GM23248 (cell line): Measurements from ENCODE around the gene SYNDIG1. TPM values are rescaled to one million over a fixed set of nuclear protein-coding genes. Genes with fewer than 3 reads are reported as not detected.

ENCODE experiments used
- DNase-seq: peaks from one replicate; pipeline ENCODE4 v3.0.0-alpha.2; 2015
- H2AFZ ChIP-seq: fragments of 200-600 bp; sonication (generic); 2 replicates; pipeline ENCODE4 v1.6.1; 2016; ENCODE audit warnings: antibody characterized with exemption
- H3F3A ChIP-seq: fragments of 200-600 bp; sonication (generic); 2 replicates; pipeline ENCODE4 v1.6.1; 2016; ENCODE audit warnings: mild to moderate bottlenecking, antibody characterized with exemption, mixed run types; ENCODE audit not compliant: insufficient read depth
- H3K27ac ChIP-seq: fragments of 200-600 bp; sonication (generic); 2 replicates; pipeline ENCODE4 v1.5.1; 2016; ENCODE audit warnings: mild to moderate bottlenecking
- H3K27me3 ChIP-seq: fragments of 200-600 bp; sonication (generic); replicated peaks from 2 replicates; pipeline ENCODE4 v1.6.1; 2016; ENCODE audit warnings: mild to moderate bottlenecking; ENCODE audit not compliant: insufficient read depth
- H3K36me3 ChIP-seq: fragments of 200-600 bp; sonication (generic); 2 replicates; pipeline ENCODE4 v1.6.1; 2016; ENCODE audit warnings: low read depth, mild to moderate bottlenecking
- H3K4me1 ChIP-seq: fragments of 200-600 bp; sonication (generic); 2 replicates; pipeline ENCODE4 v1.6.1; 2016; ENCODE audit warnings: mild to moderate bottlenecking; ENCODE audit not compliant: insufficient read depth
- H3K4me2 ChIP-seq: fragments of 200-600 bp; sonication (generic); one replicate; pipeline ENCODE4 v1.6.1; 2016; ENCODE audit warnings: mild to moderate bottlenecking; ENCODE audit not compliant: unreplicated experiment
- H3K4me3 ChIP-seq: fragments of 200-600 bp; sonication (generic); 2 replicates; pipeline ENCODE4 v1.5.1; 2016; ENCODE audit warnings: mild to moderate bottlenecking
- H3K79me2 ChIP-seq: fragments of 200-600 bp; sonication (generic); 2 replicates; pipeline ENCODE4 v1.6.1; 2016; ENCODE audit warnings: mild to moderate bottlenecking; ENCODE audit not compliant: insufficient read depth
- H3K9ac ChIP-seq: fragments of 200-600 bp; sonication (generic); 2 replicates; pipeline ENCODE4 v1.6.1; 2016; ENCODE audit warnings: mild to moderate bottlenecking
- H3K9me2 ChIP-seq: fragments of 200-600 bp; sonication (generic); 2 replicates; pipeline ENCODE4 v1.6.1; 2016; ENCODE audit warnings: mixed run types, mild to moderate bottlenecking, moderate library complexity; ENCODE audit not compliant: insufficient read depth
- H3K9me3 ChIP-seq: fragments of 200-600 bp; sonication (generic); one replicate; pipeline ENCODE4 v1.6.1; 2017; ENCODE audit warnings: low read depth
- H4K20me1 ChIP-seq: fragments of 200-600 bp; sonication (generic); 2 replicates; pipeline ENCODE4 v1.6.0; 2016; ENCODE audit not compliant: insufficient read depth
- EZH2 ChIP-seq: fragments of 200-600 bp; sonication (generic); IDR thresholded peaks from 2 replicates; pipeline ENCODE4 v1.6.1; 2018; ENCODE audit warnings: antibody characterized with exemption, mild to moderate bottlenecking; ENCODE audit not compliant: insufficient read depth, poor library complexity, severe bottlenecking
- EZH2phosphoT487 ChIP-seq: fragments of 200-600 bp; sonication (generic); IDR thresholded peaks from 2 replicates; pipeline ENCODE4 v1.6.1; 2018; ENCODE audit warnings: antibody characterized with exemption, moderate library complexity, mild to moderate bottlenecking, low read depth; ENCODE audit not compliant: insufficient read depth
- WGBS, 2 experiments: methylation state at CpG; one replicate each; pipeline ENCODE4 v1.1.6; 2015 to 2017; ENCODE audit warnings: low lambda C conversion rate in 2 of 2, low coverage in 1 of 2; ENCODE audit errors: missing lambda C conversion rate in 2 of 2; 5-methylcytosine and 5-hydroxymethylcytosine counted together
- in situ Hi-C: fragments of 300-500 bp; cut with MboI; formaldehyde crosslinking; loops from 2 replicates; pipeline ENCODE4 v1.15.0; 2020
- polyA plus RNA-seq: library from polyadenylated mRNA; unstranded; fragments of >200 nt; fragmentation: Nextera tagmentation; extraction: Ambion mirVana; gene quantifications from 2 replicates; pipeline ENCODE4 v1.2.1, GENCODE V29; 2016
- total RNA-seq: library from RNA; depleted of rRNA; stranded (reverse); fragments of >200 nt; shearing (Covaris generic); gene quantifications from 2 replicates; pipeline ENCODE4 v1.2.3, GENCODE V29; 2014

The SYNDIG1 gene
- total and polyA plus RNA-seq, 2 experiments from 2014 or later, result 1.6 to 2.6 TPM

DNA sequence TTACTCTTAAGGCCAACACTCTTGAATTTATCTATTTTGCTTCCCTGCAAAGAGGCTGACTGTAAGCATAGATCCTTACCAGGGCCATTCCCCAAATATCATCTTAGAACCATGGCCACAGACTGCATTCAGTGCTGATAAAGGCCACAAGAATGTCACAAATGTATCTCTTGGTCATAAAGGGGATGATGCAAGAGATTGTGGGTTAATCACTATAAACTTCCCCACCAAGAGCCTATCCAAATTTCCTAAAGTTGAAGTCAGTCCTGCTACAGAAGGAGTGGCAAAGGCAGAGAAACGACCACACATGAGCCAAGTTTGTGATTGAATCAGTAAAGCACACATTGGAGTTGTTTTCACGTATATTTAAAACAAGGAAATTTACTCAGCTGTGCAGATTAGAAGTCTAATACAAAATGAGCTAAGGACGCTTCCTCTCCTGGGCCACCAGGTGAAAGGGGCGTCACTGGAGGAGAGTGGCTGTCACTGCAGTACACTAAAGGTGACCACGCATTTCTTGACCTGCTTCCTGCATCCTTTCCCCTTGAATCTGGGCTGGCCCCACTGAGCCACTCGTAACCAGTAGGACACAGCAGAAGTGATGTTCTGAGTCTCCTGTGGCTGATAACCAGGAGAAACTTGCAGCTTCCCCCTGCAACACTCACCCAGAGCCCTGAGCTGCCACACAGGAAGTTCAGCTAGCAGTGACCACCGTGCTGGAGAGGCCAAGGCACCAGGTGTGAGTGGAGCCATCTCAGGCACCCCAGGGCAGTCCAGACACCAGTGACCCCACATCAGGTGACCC lies 181.9 kb downstream of the SYNDIG1 start:
- H3K4me2 ChIP-seq, result peak overlapping the region; percentile 46
- no peaks in the 10 kb centered on the region for H3K36me3 ChIP-seq
- WGBS, 2 experiments, result 55% methylated on average over 7 of the region's 7 CpGs
- H2AFZ ChIP-seq, result no peak overlapping the region
- DNase-seq, result peak; percentile 92
- TF ChIP-seq EZH2phosphoT487 (no peak), EZH2 (no peak)
- H3K9me2 ChIP-seq, result no peaks in the 10 kb centered on the region
- H3K4me3 ChIP-seq, result peak overlapping the region; percentile 21; the same call in 1 of the 2 replicates
- 0 out of 2 replicates have a peak overlapping the region, but pooled peaks have one; percentile 3 for H3K9ac ChIP-seq
- H3K9me3 ChIP-seq, result no peaks in the 10 kb centered on the region
- H3K27me3 ChIP-seq, result no peaks in the 10 kb centered on the region
- no peaks in the 10 kb centered on the region for H4K20me1 ChIP-seq
- peak overlapping the region; percentile 70 for H3K27ac ChIP-seq
- no peaks in the 10 kb centered on the region for H3K79me2 ChIP-seq
- in situ Hi-C loops, result no loop called here
- H3F3A ChIP-seq, result peaks cover 25% of the 10 kb centered on the region
- H3K4me1 ChIP-seq, result peaks cover 37% of the 10 kb centered on the region

DNA sequence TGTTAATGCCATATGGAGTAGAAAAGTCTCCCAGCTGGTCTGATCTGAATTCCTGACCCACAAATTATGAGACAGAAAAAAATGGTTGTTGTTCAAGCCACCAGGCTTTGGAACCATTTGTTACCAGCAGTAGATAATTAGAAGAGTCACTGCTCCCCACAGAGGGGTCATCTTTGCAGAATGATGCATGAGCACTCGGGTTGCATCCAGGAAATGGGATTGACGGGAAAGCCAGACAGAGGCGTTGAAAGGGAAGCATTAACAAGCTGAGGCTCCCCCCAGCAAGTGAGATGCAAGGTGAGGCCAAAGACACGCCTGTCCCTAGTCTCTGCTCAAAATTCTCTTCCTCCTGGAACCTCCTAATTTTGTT lies 182.5 kb downstream of the SYNDIG1 start:
- no peaks in the 10 kb centered on the region for H3K9me2 ChIP-seq
- no peaks in the 10 kb centered on the region for H3K27me3 ChIP-seq
- H3K4me3 ChIP-seq, result no peak overlapping the region
- no peak overlapping the region for H2AFZ ChIP-seq
- peaks cover 25% of the 10 kb centered on the region for H3F3A ChIP-seq
- DNase-seq, result no peak
- 68 to 82% methylated on average over 4 of the region's 4 CpGs for WGBS, 2 experiments
- H3K36me3 ChIP-seq, result no peaks in the 10 kb centered on the region
- peaks cover 37% of the 10 kb centered on the region for H3K4me1 ChIP-seq
- no peaks in the 10 kb centered on the region for H4K20me1 ChIP-seq
- H3K9ac ChIP-seq, result 0 out of 2 replicates have a peak overlapping the region, but pooled peaks have one; percentile 3
- peak overlapping the region; percentile 46 for H3K4me2 ChIP-seq
- no peak for TF ChIP-seq EZH2
- TF ChIP-seq EZH2phosphoT487, result no peak
- H3K79me2 ChIP-seq, result no peaks in the 10 kb centered on the region
- H3K9me3 ChIP-seq, result no peaks in the 10 kb centered on the region
- H3K27ac ChIP-seq, result peak overlapping the region; percentile 70
- in situ Hi-C loops, result no loop called here

DNA sequence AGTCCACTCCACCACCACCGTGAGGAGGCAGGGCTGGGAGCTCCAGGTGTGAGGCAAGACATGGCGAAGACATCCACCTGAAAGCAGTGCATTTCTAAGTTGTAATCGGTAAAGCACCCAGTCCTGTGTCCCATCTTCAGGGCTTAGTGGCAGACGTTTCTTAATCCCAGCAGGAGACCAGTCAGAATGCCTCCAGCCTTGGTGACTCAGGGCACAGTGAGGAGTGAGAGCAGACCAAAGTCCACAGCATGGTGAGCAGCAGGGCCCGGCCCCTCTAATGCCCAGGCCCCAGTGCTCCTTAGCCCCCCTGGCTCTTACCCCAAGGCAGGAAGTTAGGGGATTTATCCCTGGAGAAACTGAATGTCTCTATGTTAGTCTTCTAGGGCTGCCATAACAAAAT lies 183.9 kb downstream of the SYNDIG1 start:
- TF ChIP-seq EZH2 (no peak), EZH2phosphoT487 (no peak)

DNA sequence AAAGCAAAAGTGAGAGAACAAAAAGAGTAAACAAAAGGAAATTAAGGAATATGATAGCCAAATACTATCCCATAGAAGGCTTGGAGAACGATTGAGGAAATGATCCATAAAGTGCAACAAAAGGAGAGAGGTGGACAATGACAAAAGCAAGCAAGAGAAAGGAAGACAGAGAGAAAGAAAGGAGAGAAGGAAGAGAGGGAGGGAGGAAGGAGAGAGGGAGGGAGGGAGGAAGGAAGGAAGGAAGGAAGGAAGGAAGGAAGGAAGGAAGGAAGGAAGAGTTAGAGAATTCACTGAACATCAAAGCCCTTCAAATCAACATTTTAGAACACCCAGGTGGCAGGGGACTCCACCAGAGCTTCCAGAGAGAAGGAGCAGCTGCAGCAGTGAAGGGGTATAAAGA lies 185.0 kb downstream of the SYNDIG1 start:
- H4K20me1 ChIP-seq, result no peaks in the 10 kb centered on the region
- H3F3A ChIP-seq, result peaks cover 25% of the 10 kb centered on the region
- no peak overlapping the region for H3K9ac ChIP-seq
- H3K9me2 ChIP-seq, result no peaks in the 10 kb centered on the region
- 86 to 96% methylated on average over 1 of the region's 1 CpG for WGBS, 2 experiments
- no peaks in the 10 kb centered on the region for H3K27me3 ChIP-seq
- H2AFZ ChIP-seq, result no peak overlapping the region
- no peaks in the 10 kb centered on the region for H3K9me3 ChIP-seq
- no peak for DNase-seq
- no peak overlapping the region for H3K4me3 ChIP-seq
- no peak overlapping the region for H3K4me2 ChIP-seq
- H3K27ac ChIP-seq, result no peak overlapping the region
- H3K36me3 ChIP-seq, result no peaks in the 10 kb centered on the region
- H3K4me1 ChIP-seq, result peaks cover 37% of the 10 kb centered on the region
- H3K79me2 ChIP-seq, result no peaks in the 10 kb centered on the region
- in situ Hi-C loops, result no loop called here
- TF ChIP-seq EZH2 (no peak), EZH2phosphoT487 (no peak)

More for the DNA sequence above, 183.9 kb downstream of the SYNDIG1 start:
- Histone ChIP-seq H4K20me1 (no peaks in the 10 kb centered on the region), H3K27me3 (no peaks in the 10 kb centered on the region), H3K4me1 (peaks cover 37% of the 10 kb centered on the region), H3K9ac (no peak overlapping the region), H3F3A (peaks cover 25% of the 10 kb centered on the region), H3K4me3 (no peak overlapping the region), H3K27ac (no peak overlapping the region), H2AFZ (peak overlapping the region; percentile 65), H3K4me2 (no peak overlapping the region), H3K9me3 (no peaks in the 10 kb centered on the region), H3K36me3 (no peaks in the 10 kb centered on the region), H3K79me2 (no peaks in the 10 kb centered on the region), H3K9me2 (no peaks in the 10 kb centered on the region)
- peak; percentile 80 for DNase-seq
- WGBS, 2 experiments, result 49 to 55% methylated on average over 5 of the region's 5 CpGs
- in situ Hi-C loops, result no loop called here
